ENCODE measurements around the gene PLPP4.

The PLPP4 gene

DNA sequence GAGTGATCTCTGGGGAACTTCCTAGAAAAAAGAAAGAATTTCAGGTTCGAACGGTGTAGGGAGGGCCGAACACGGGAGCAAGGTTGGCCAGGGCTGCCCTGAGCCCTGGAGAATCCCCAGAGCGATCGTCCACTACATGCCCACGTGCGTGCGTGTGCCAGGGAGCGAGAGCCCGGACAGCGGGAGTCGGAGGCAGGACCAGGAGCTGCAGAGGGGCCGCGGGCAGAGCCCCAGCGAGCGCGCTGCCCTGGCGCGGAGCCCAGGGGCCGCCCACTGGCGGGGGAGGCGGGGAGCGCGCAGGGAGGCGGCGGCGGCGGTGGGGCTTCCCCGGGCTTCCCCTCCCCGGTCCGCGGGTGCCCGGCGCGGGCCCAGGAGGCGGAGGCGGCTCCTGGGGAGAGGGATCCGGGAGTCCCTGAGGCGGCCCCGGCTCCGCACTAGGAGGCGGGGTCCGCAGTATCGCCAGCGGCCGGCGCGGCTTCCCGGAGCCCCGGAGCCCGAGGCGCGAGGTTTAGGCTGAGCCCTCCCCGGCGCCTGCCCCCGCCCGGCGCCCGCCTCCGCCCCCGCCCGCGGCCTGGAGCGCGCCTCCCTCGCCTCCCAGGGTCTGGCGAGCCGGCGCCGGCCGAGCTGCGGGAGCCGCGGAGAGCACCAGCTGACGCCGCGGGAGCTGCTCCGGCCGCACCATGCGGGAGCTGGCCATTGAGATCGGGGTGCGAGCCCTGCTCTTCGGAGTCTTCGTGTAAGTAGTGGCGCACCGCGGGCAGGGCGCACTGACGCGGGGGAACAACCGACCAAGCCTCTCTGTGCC lies at the start of gene PLPP4:
Gene PLPP4, plus strand, starts transcription at position 602 of the 805 bp plus-strand sequence. Its CDS starts 79 bp downstream, at position 681.
- Histone ChIP-seq H3K9ac (ENCODE audit: low read length) (no peak within 1 kb of the TSS), H3K4me3 (ENCODE audit: insufficient read depth, low read length, poor library complexity, severe bottlenecking) (no peak within 1 kb of the TSS), H3K9me2 (replicated peaks; ENCODE audit: insufficient read depth, low read length) (no peaks in the 10 kb centered on the region), H3F3A (ENCODE audit: insufficient read depth) (no peaks in the 10 kb centered on the region), H3K9me3 (ENCODE audit: insufficient read depth, low read length) (no peaks in the 10 kb centered on the region), H2AFZ (ENCODE audit: low read depth, low read length, severe bottlenecking) (no peak within 1 kb of the TSS), H3K4me2 (ENCODE audit: low read depth, low read length, poor library complexity, severe bottlenecking) (no peak within 1 kb of the TSS), H3K27ac (ENCODE audit: low read depth, low read length) (no peak within 1 kb of the TSS), H3K79me2 (ENCODE audit: insufficient read depth, low read length) (no peaks in the 10 kb centered on the region), H4K20me1 (ENCODE audit: low read depth, low read length) (no peaks in the 10 kb centered on the region), H3K27me3 (ENCODE audit: low read length) (no peaks in the 10 kb centered on the region), H3K36me3 (ENCODE audit: low read length) (no peaks in the 10 kb centered on the region)
- no peak for TF ChIP-seq EZH2phosphoT487 (conservative IDR thresholded peaks at IDR 0.05; ENCODE audit: low read length)
- no peak for TF ChIP-seq CTCF (IDR thresholded peaks at IDR 0.05; ENCODE audit: insufficient read depth, low read length, poor library complexity, severe bottlenecking)

- no peak overlapping the region for H2AFZ ChIP-seq (ENCODE audit: low read depth, low read length, severe bottlenecking)
- no peak overlapping the region for H3K4me3 ChIP-seq (ENCODE audit: insufficient read depth, low read length, poor library complexity, severe bottlenecking)
- no peaks in the 10 kb centered on the region for H3K79me2 ChIP-seq (ENCODE audit: insufficient read depth, low read length)
- no peaks in the 10 kb centered on the region for H4K20me1 ChIP-seq (ENCODE audit: low read depth, low read length)
- no peaks in the 10 kb centered on the region for H3K9me2 ChIP-seq (replicated peaks; ENCODE audit: insufficient read depth, low read length)
- no peaks in the 10 kb centered on the region for H3K9me3 ChIP-seq (ENCODE audit: insufficient read depth, low read length)
- H3K4me2 ChIP-seq (ENCODE audit: low read depth, low read length, poor library complexity, severe bottlenecking) = no peak overlapping the region
- no peaks in the 10 kb centered on the region for H3F3A ChIP-seq (ENCODE audit: insufficient read depth)
- TF ChIP-seq CTCF (IDR thresholded peaks at IDR 0.05; ENCODE audit: insufficient read depth, low read length, poor library complexity, severe bottlenecking) (no peak), EZH2phosphoT487 (conservative IDR thresholded peaks at IDR 0.05; ENCODE audit: low read length) (no peak)
- no peak overlapping the region for H3K27ac ChIP-seq (ENCODE audit: low read depth, low read length)
- H3K36me3 ChIP-seq (ENCODE audit: low read length) = no peaks in the 10 kb centered on the region
- H3K9ac ChIP-seq (ENCODE audit: low read length) = no peak overlapping the region
- no peaks in the 10 kb centered on the region; the same call in 1 of the 2 replicates for H3K27me3 ChIP-seq (ENCODE audit: low read length)
These were observed 47.2 kb upstream of the PLPP4 start for GRCh38 chr10:120409816-120410215.

GRCh38 chr10:120414946-120415345 lies 42.1 kb upstream of the PLPP4 start:
- Histone ChIP-seq H3K4me3 (ENCODE audit: insufficient read depth, low read length, poor library complexity, severe bottlenecking) (no peak overlapping the region), H3K27me3 (ENCODE audit: low read length) (no peaks in the 10 kb centered on the region), H2AFZ (ENCODE audit: low read depth, low read length, severe bottlenecking) (no peak overlapping the region), H3K79me2 (ENCODE audit: insufficient read depth, low read length) (no peaks in the 10 kb centered on the region), H3K27ac (ENCODE audit: low read depth, low read length) (no peak overlapping the region), H3K36me3 (ENCODE audit: low read length) (no peaks in the 10 kb centered on the region), H3K9me3 (ENCODE audit: insufficient read depth, low read length) (no peaks in the 10 kb centered on the region), H3F3A (ENCODE audit: insufficient read depth) (no peaks in the 10 kb centered on the region), H4K20me1 (ENCODE audit: low read depth, low read length) (no peaks in the 10 kb centered on the region), H3K9me2 (replicated peaks; ENCODE audit: insufficient read depth, low read length) (no peaks in the 10 kb centered on the region), H3K4me2 (ENCODE audit: low read depth, low read length, poor library complexity, severe bottlenecking) (no peak overlapping the region), H3K9ac (ENCODE audit: low read length) (no peak overlapping the region)
- TF ChIP-seq CTCF (IDR thresholded peaks at IDR 0.05; ENCODE audit: insufficient read depth, low read length, poor library complexity, severe bottlenecking) (no peak), EZH2phosphoT487 (conservative IDR thresholded peaks at IDR 0.05; ENCODE audit: low read length) (no peak)

Data from SU-DHL-6 (cell line).